ENCODE results near the gene UBE2S. TPM values are rescaled to one million over a fixed set of nuclear protein-coding genes. Genes with fewer than 3 reads are reported as not detected.

Gene UBE2S
- total RNA-seq, 1 experiment from 2014 or later, result 345 TPM

DNA sequence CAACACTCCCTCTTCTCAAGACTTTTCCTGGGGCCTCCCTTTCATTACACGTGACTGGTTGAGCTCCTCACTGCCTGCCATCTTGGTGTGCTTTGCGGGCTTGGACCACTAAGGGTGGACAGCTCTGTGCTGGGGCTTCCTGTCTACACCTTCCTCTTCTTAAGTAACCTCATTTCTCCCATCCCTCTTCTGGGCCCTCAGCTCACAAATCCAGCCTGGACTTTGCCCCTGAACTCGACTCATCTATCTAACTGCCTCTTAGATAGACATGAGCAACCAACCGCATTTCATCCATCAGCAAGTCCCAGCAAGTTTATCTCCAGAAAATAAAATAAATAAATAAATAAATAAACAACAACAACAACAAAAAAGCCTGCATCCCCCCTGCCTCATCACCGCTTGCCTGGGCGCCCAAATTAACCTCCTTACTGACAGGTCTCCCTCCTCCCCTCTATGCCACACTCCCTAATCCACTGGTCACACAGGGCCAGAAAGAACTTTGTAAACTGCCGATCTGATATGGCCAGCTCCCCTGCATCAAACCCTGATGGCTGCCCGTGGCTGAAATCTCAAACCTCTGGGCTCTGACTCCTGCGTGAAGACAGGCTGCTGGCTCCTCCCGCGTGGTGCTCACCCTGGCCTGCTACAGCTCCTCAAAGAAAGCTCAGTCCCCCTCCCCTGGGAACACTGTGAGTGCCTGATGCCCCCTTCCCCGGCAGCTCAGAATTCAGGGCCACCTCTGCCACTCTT, 46.1 kb upstream of the UBE2S start:
- H3K9me3 Mint-ChIP-seq (ENCODE audit: unreplicated experiment), result no peaks in the 10 kb centered on the region
- BruUV-seq (replicated peaks), result no TSS peak
- POLR2A ChIA-PET, result interaction anchor here (0.7 to 1.4 kb wide), 5 partner anchors 8 to 70 kb away, joined by 3 to 6 read pairs (median 3); partner anchors contain the start of genes ISOC2, TMEM238, UBE2S and ZNF628
- H3K27me3 Mint-ChIP-seq (ENCODE audit: insufficient read depth, unreplicated experiment), result peaks cover 12% of the 10 kb centered on the region
- intact Hi-C loops (cut with micrococcal nuclease), result loop anchor here (1.0 kb wide), 2 partner anchors 68 to 312 kb away; partner anchors contain the start of gene RPL28
- DNase-seq (ENCODE audit: unreplicated experiment), result no peak
- no peaks in the 10 kb centered on the region for H3K4me1 Mint-ChIP-seq (ENCODE audit: insufficient read depth, unreplicated experiment)
- CTCF ChIA-PET, result interaction anchor here (0.6 to 2.5 kb wide), 18 partner anchors 14 to 313 kb away, joined by 3 to 12 read pairs (median 4); partner anchors contain the start of gene TMEM238
- no peak overlapping the region for H3K4me3 Mint-ChIP-seq (ENCODE audit: unreplicated experiment)
- H3K36me3 Mint-ChIP-seq (ENCODE audit: insufficient read depth, unreplicated experiment), result peaks cover 8% of the 10 kb centered on the region
- no peak for TF ChIP-seq CTCF (IDR thresholded peaks at IDR 0.05; ENCODE audit: unreplicated experiment)
- no peak overlapping the region for H3K27ac Mint-ChIP-seq (ENCODE audit: low read depth, unreplicated experiment)

DNA sequence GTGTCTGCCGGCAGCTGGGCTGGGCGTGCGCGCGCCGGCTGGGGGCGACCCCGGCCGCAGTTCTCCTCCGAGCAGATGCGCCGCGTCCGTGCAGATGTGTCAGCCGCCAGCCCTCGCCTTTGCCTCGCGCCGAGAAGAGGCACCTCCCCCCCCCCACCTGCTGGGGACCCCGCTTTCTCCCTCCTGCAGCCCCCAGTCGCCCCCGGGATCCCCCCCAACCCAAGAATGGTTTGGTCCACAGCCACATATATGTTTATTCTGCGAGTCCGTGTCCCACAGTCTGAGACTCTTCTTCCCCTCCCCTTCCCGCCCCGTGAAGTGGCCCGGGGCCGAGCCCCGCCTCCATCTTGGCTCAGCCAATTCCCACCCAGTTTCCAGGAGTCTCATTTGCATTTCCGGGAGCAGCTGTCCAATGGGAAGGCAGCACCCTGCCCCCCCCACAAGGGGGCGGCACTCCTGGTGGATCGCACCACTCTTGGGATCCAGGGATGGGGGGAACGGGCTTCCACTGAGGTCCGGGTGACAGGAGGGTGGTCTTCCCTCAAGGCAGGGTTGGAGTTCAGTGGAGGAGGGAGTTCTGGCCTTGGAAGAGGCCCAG, 45.3 kb upstream of the UBE2S start:
- BruUV-seq (replicated peaks), result no TSS peak
- ChIA-PET CTCF (interaction anchor here (0.6 to 2.5 kb wide), 12 partner anchors 15 to 312 kb away, joined by 3 to 12 read pairs (median 5); no protein-coding TSS in a partner anchor), POLR2A (interaction anchor here (0.9 to 1.4 kb wide), 3 partner anchors 9 to 69 kb away, joined by 3 to 6 read pairs (median 4); partner anchors contain the start of genes ISOC2, TMEM238 and ZNF628)
- H3K36me3 Mint-ChIP-seq (ENCODE audit: insufficient read depth, unreplicated experiment), result peaks cover 8% of the 10 kb centered on the region
- no peak overlapping the region for H3K27ac Mint-ChIP-seq (ENCODE audit: low read depth, unreplicated experiment)
- H3K27me3 Mint-ChIP-seq (ENCODE audit: insufficient read depth, unreplicated experiment), result peaks cover 12% of the 10 kb centered on the region
- H3K4me3 Mint-ChIP-seq (ENCODE audit: unreplicated experiment), result peak overlapping the region; percentile 4
- no peaks in the 10 kb centered on the region for H3K9me3 Mint-ChIP-seq (ENCODE audit: unreplicated experiment)
- peak; percentile 8 for TF ChIP-seq CTCF (IDR thresholded peaks at IDR 0.05; ENCODE audit: unreplicated experiment)
- intact Hi-C loops (cut with micrococcal nuclease), result no loop called here
- peak; percentile 71 for DNase-seq (ENCODE audit: unreplicated experiment)
- H3K4me1 Mint-ChIP-seq (ENCODE audit: insufficient read depth, unreplicated experiment), result no peaks in the 10 kb centered on the region

DNA sequence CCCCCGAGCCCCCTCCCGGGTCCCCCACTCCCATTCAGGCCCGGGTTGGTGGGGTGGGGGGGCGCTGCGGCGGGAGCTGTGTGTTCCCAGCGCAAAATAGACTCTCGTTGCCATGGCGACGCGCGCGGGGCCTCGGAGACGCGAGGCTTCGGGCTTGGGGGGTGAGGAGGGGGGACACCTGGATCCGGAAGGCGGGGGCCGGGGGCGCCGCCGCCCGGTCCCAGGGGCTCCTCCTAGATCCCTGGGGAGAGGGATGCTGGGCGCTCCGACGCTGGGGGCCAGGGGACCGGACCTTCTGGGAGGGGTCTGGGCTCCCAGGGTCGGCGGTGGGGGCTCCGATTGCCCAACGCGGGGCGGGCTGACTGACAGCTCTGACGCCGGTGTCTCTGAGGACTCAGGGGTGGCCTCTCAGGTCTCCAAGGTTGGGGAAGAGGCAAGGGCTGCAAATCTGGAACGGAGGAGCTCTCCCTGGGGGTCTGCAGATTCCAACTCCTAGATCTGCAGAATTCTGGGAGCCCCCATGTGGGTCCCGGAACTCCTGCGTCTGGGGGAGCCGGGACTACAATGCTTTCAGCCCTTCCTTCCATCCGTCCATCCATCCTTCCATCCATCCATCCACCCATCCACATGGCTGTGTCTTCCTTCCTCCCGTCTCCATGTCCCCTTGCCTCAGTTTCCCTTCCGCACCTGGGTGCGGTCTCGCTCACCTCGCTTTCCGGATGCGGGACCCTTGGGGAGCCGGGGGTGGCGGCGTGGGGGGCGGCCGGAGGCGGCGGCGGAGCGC, 44.6 kb upstream of the UBE2S start:
- ChIA-PET CTCF (interaction anchor here (0.5 to 1.5 kb wide), 6 partner anchors 23 to 288 kb away, joined by 3 to 5 read pairs (median 3); no protein-coding TSS in a partner anchor), POLR2A (interaction anchor here (0.6 kb wide), 1 partner anchor 225 kb away, joined by 3 read pairs; no protein-coding TSS in a partner anchor)
- Mint-ChIP-seq H3K4me1 (ENCODE audit: insufficient read depth, unreplicated experiment) (no peaks in the 10 kb centered on the region), H3K36me3 (ENCODE audit: insufficient read depth, unreplicated experiment) (peaks cover 8% of the 10 kb centered on the region), H3K9me3 (ENCODE audit: unreplicated experiment) (no peaks in the 10 kb centered on the region), H3K4me3 (ENCODE audit: unreplicated experiment) (peak overlapping the region; percentile 63), H3K27ac (ENCODE audit: low read depth, unreplicated experiment) (no peak overlapping the region), H3K27me3 (ENCODE audit: insufficient read depth, unreplicated experiment) (peaks cover 12% of the 10 kb centered on the region)
- no peak for DNase-seq (ENCODE audit: unreplicated experiment)
- intact Hi-C loops (cut with micrococcal nuclease), result no loop called here
- no TSS peak for BruUV-seq (replicated peaks)
- no peak for TF ChIP-seq CTCF (IDR thresholded peaks at IDR 0.05; ENCODE audit: unreplicated experiment)
